T-helper 1 cell treated with Interleukin-12 subunit alpha and Interleukin-12 subunit beta and Interleukin-4 antibody, amounts not matched to agents 30 μg/mL and 1 μg/mL, for 36 hours (primary cell): Measurements from ENCODE around the gene DPAGT1.
"Not testable (repeated sequence)": the region's sequence is repeated elsewhere in the genome, so short reads cannot be mapped to it uniquely, and the experiment has no call there.

ENCODE experiments used
- H3K27ac Mint-ChIP-seq: one replicate; pipeline ENCODE4 v1.8.0; 2021; ENCODE audit warnings: mild to moderate bottlenecking, mixed read lengths
- H3K27me3 Mint-ChIP-seq: one replicate; pipeline ENCODE4 v1.8.0; 2021; ENCODE audit warnings: low read depth, mixed read lengths
- H3K36me3 Mint-ChIP-seq: one replicate; pipeline ENCODE4 v1.8.0; 2021; ENCODE audit warnings: low read depth, mixed read lengths
- H3K4me1 Mint-ChIP-seq: one replicate; pipeline ENCODE4 v1.8.0; 2021; ENCODE audit warnings: low read depth, mixed read lengths
- H3K4me3 Mint-ChIP-seq: one replicate; pipeline ENCODE4 v1.8.0; 2021; ENCODE audit warnings: mild to moderate bottlenecking, moderate library complexity, mixed read lengths
- H3K9me3 Mint-ChIP-seq: one replicate; pipeline ENCODE4 v1.8.0; 2021; ENCODE audit warnings: mixed read lengths

DPAGT1 gene

GRCh38 chr11:119101759-119102423 is at the start of gene DPAGT1:
DPAGT1 (minus strand) TSS chr11:119101853; CDS start chr11:119101655, 198 bp downstream.
- peaks cover 21% of the 10 kb centered on the region for H3K36me3 Mint-ChIP-seq

DNA sequence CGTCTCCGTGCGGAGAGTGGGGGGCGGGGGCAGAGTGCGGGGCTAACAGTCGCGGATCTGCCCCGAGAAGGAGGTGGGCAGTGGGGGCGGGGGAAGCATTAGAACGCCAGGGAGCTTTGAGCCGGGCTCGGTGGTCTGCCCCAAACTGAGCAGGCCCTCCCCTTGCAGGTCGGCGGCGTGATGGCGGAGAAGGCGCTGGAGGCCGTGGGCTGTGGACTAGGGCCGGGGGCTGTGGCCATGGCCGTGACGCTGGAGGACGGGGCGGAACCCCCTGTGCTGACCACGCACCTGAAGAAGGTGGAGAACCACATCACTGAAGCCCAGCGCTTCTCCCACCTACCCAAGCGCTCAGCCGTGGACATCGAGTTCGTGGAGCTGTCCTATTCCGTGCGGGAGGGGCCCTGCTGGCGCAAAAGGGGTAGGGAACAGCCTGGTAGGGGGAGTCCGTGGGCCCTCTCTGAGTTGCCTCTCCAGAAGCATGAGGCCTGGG is 48.2 kb upstream of the DPAGT1 start:
- Mint-ChIP-seq H3K27ac (no peak overlapping the region), H3K36me3 (no peaks in the 10 kb centered on the region), H3K4me1 (peaks cover 9% of the 10 kb centered on the region), H3K9me3 (no peaks in the 10 kb centered on the region), H3K27me3 (peaks cover 79% of the 10 kb centered on the region), H3K4me3 (no peak overlapping the region)

More at GRCh38 chr11:119101759-119102423, at the start of gene DPAGT1:
- Mint-ChIP-seq H3K27ac (peak within 1 kb of the TSS; percentile 97), H3K9me3 (no peaks in the 10 kb centered on the region), H3K4me3 (peak within 1 kb of the TSS; percentile 89), H3K4me1 (peaks cover 29% of the 10 kb centered on the region), H3K27me3 (no peaks in the 10 kb centered on the region)

- Mint-ChIP-seq H3K4me1 (peaks cover 9% of the 10 kb centered on the region), H3K27ac (no peak within 1 kb of the TSS), H3K4me3 (peak within 1 kb of the TSS; percentile 67), H3K27me3 (peaks cover 82% of the 10 kb centered on the region), H3K9me3 (no peaks in the 10 kb centered on the region), H3K36me3 (no peaks in the 10 kb centered on the region)
These were observed 47.5 kb upstream of the DPAGT1 start, which contains the start of gene ABCG4 for GRCh38 chr11:119149018-119149785. ABCG4 (plus strand) TSS chr11:119149052; CDS start chr11:119149966, 914 bp downstream.

DNA sequence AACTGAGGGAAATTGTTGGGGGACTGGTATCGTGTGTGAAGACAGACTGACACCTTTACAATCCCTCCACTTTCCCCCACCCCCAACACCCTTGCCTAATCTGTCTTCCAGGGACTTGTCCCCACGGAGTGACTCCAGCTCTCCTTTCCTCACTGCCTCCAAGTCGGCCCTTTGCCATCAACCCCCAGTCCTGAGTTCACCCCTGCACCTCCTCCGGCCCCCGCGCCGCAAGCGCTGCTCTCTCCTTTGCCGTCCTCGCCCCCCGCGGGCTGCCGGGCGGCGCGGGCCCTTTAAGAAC is 47.0 kb upstream of the DPAGT1 start:
- H3K27ac Mint-ChIP-seq, result no peak overlapping the region
- no peaks in the 10 kb centered on the region for H3K9me3 Mint-ChIP-seq
- H3K27me3 Mint-ChIP-seq, result peaks cover 81% of the 10 kb centered on the region
- peak overlapping the region; percentile 67 for H3K4me3 Mint-ChIP-seq
- peaks cover 9% of the 10 kb centered on the region for H3K4me1 Mint-ChIP-seq
- H3K36me3 Mint-ChIP-seq, result no peaks in the 10 kb centered on the region

DNA sequence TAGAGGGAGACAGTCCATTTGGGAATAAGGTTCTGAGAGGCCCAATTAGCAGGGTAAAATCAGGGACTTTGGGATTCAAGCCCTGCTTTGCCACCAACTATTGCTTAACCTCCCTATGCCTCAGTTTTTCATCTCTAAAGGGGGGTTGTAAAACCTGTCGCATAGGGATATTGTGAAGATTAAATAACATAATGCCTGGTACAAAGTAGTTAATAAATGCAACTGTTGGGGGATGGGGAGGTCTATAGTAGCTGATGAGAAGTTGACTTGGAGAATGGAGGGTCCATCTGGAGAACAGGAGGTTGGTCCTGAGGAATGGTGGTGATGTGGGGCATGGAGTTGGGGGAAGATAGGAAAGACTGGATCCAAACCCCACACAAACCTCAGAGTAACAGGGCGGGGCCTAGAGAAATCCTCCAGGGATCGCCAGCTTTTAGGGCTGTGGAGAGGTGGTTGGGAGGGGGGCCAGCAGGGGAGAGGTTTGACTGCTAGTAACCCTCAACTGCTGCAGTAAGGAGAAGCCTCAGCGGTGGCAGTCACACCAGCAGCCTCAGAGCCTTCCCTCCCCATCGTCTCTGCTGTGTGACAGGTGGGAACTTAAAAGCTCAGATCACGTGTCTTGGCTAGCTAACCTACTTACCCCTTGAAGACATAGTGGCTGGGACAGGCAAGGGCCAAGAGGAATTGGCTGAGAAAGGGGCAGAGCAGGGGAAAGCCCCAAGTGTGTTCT is 46.1 kb upstream of the DPAGT1 start:
- Mint-ChIP-seq H3K4me3 (peak overlapping the region; percentile 59), H3K9me3 (no peaks in the 10 kb centered on the region), H3K27me3 (peaks cover 78% of the 10 kb centered on the region), H3K27ac (no peak overlapping the region), H3K4me1 (peaks cover 9% of the 10 kb centered on the region), H3K36me3 (no peaks in the 10 kb centered on the region)

GRCh38 chr11:119145551-119145950 is 43.9 kb upstream of the DPAGT1 start:
- Mint-ChIP-seq H3K4me1 (peaks cover 7% of the 10 kb centered on the region), H3K9me3 (no peaks in the 10 kb centered on the region), H3K36me3 (no peaks in the 10 kb centered on the region), H3K27me3 (peaks cover 59% of the 10 kb centered on the region), H3K27ac (no peak overlapping the region), H3K4me3 (no peak overlapping the region)

GRCh38 chr11:119144825-119145486 is 43.3 kb upstream of the DPAGT1 start:
- H3K36me3 Mint-ChIP-seq, result no peaks in the 10 kb centered on the region

GRCh38 chr11:119139276-119139675 is 37.6 kb upstream of the DPAGT1 start:
- peaks cover 23% of the 10 kb centered on the region for H3K27me3 Mint-ChIP-seq
- not testable (repeated sequence) for H3K9me3 Mint-ChIP-seq, H3K4me1 Mint-ChIP-seq, H3K4me3 Mint-ChIP-seq, H3K27ac Mint-ChIP-seq, H3K36me3 Mint-ChIP-seq

More at GRCh38 chr11:119144825-119145486, 43.3 kb upstream of the DPAGT1 start:
- no peaks in the 10 kb centered on the region for H3K9me3 Mint-ChIP-seq
- H3K27me3 Mint-ChIP-seq, result peaks cover 53% of the 10 kb centered on the region
- peaks cover 7% of the 10 kb centered on the region for H3K4me1 Mint-ChIP-seq
- no peak overlapping the region for H3K27ac Mint-ChIP-seq
- H3K4me3 Mint-ChIP-seq, result no peak overlapping the region

GRCh38 chr11:119134389-119134978 is 32.8 kb upstream of the DPAGT1 start:
- H3K36me3 Mint-ChIP-seq, result peaks cover 35% of the 10 kb centered on the region
- no peak overlapping the region for H3K4me3 Mint-ChIP-seq
- no peaks in the 10 kb centered on the region for H3K4me1 Mint-ChIP-seq
- peaks cover 15% of the 10 kb centered on the region for H3K27me3 Mint-ChIP-seq
- no peak overlapping the region for H3K27ac Mint-ChIP-seq
- no peaks in the 10 kb centered on the region for H3K9me3 Mint-ChIP-seq

GRCh38 chr11:119130662-119131061 is 29.0 kb upstream of the DPAGT1 start:
- H3K4me3 Mint-ChIP-seq, result no peak overlapping the region
- H3K4me1 Mint-ChIP-seq, result peaks cover 5% of the 10 kb centered on the region
- no peaks in the 10 kb centered on the region for H3K27me3 Mint-ChIP-seq
- H3K36me3 Mint-ChIP-seq, result peaks cover 39% of the 10 kb centered on the region
- no peaks in the 10 kb centered on the region for H3K9me3 Mint-ChIP-seq
- H3K27ac Mint-ChIP-seq, result no peak overlapping the region

GRCh38 chr11:119126675-119127268 is 25.1 kb upstream of the DPAGT1 start:
- Mint-ChIP-seq H3K36me3 (peaks cover 29% of the 10 kb centered on the region), H3K4me3 (no peak overlapping the region), H3K27me3 (no peaks in the 10 kb centered on the region), H3K27ac (no peak overlapping the region), H3K4me1 (peaks cover 17% of the 10 kb centered on the region), H3K9me3 (no peaks in the 10 kb centered on the region)

DNA sequence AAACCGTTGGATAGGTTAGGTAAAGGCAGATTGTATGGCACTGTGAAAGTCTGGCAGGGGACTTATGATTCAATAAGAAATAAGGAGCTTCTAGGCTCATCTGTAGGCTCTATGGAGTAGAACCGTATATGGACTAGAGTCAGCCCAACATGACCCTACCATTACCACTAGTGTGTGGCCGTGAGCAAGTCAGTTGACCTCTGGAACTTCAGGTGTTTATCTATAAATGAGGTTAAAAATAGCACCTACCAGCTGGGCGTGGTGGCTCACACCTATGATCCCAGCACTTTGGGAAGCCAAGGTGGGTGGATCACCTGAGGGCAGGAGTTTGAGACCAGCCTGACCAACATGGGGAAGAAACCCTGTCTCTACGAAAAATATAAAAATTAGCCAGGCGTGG is 24.2 kb upstream of the DPAGT1 start:
- H3K27me3 Mint-ChIP-seq, result no peaks in the 10 kb centered on the region
- peaks cover 22% of the 10 kb centered on the region for H3K36me3 Mint-ChIP-seq

DNA sequence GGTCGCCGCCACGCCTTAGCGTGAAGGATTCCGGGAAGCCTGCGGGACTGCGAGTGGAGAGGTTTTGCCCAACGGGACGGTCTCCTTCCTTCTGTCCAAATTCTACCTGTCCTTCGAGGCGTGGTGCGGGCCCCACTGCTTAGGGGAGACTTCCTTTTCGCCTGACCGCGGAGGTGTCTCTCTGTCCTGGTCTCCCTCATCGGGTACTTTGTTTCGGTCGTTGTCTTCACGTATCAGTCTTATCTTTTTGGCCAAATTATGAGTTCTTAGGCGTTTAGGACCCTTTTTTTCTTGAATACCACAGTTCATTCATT is 20.1 kb upstream of the DPAGT1 start:
- H3K4me1 Mint-ChIP-seq, result peaks cover 24% of the 10 kb centered on the region
- no peaks in the 10 kb centered on the region for H3K27me3 Mint-ChIP-seq
- peak overlapping the region; percentile 94 for H3K4me3 Mint-ChIP-seq
- peak overlapping the region; percentile 87 for H3K27ac Mint-ChIP-seq
- no peaks in the 10 kb centered on the region for H3K9me3 Mint-ChIP-seq
- peaks cover 22% of the 10 kb centered on the region for H3K36me3 Mint-ChIP-seq

More for the DNA sequence above, 24.2 kb upstream of the DPAGT1 start:
- Mint-ChIP-seq H3K4me3 (no peak overlapping the region), H3K4me1 (peaks cover 18% of the 10 kb centered on the region), H3K9me3 (no peaks in the 10 kb centered on the region), H3K27ac (no peak overlapping the region)
